SK-N-MC (cell line): ENCODE measurements around the gene TGM5.
"Not testable (repeated sequence)": the region's sequence is repeated elsewhere in the genome, so short reads cannot be mapped to it uniquely, and the experiment has no call there.

Experiments used
- DNase-seq: peaks from one replicate; pipeline ENCODE4 v3.0.0-alpha.2; 2011; ENCODE audit warnings: low read depth, low spot score
- H3K27ac ChIP-seq: fragments of 200-600 bp; sonication (generic); 2 replicates; pipeline ENCODE4 v1.5.1; 2016; ENCODE audit warnings: mixed run types
- H3K36me3 ChIP-seq: fragments of 200-600 bp; sonication (generic); 2 replicates; pipeline ENCODE4 v1.6.1; 2017; ENCODE audit warnings: antibody characterized with exemption, low read length, mixed read lengths; ENCODE audit not compliant: insufficient read depth
- H3K4me3 ChIP-seq: fragments of 200-600 bp; sonication (generic); 2 replicates; pipeline ENCODE4 v1.5.1; 2016
- H3K9ac ChIP-seq: fragments of 200-600 bp; sonication (generic); 2 replicates; pipeline ENCODE4 v1.8.0; 2017; ENCODE audit warnings: mixed run types, mixed read lengths; ENCODE audit not compliant: insufficient read length
- H3K9me3 ChIP-seq: fragments of 200-600 bp; sonication (generic); 2 replicates; pipeline ENCODE4 v1.6.1; 2017; ENCODE audit warnings: low read depth, mild to moderate bottlenecking, antibody characterized with exemption, low read length, moderate library complexity, mixed read lengths
- EZH2 ChIP-seq: fragments of 200-600 bp; sonication (generic); IDR thresholded peaks from one replicate; pipeline ENCODE4 v1.6.1; 2017; ENCODE audit warnings: antibody characterized with exemption
- FOXP2 ChIP-seq: optimal IDR thresholded peaks from 2 replicates; pipeline ENCODE3; 2011; ENCODE audit warnings: mild to moderate bottlenecking, moderate library complexity; ENCODE audit not compliant: insufficient read depth; ENCODE audit errors: extremely low read length, control extremely low read depth
- POLR2AphosphoS5 ChIP-seq: IDR thresholded peaks from 2 replicates; pipeline ENCODE4 v1.6.1; 2012; ENCODE audit warnings: mild to moderate bottlenecking, low read depth, low read length, borderline replicate concordance

The TGM5 gene

DNA sequence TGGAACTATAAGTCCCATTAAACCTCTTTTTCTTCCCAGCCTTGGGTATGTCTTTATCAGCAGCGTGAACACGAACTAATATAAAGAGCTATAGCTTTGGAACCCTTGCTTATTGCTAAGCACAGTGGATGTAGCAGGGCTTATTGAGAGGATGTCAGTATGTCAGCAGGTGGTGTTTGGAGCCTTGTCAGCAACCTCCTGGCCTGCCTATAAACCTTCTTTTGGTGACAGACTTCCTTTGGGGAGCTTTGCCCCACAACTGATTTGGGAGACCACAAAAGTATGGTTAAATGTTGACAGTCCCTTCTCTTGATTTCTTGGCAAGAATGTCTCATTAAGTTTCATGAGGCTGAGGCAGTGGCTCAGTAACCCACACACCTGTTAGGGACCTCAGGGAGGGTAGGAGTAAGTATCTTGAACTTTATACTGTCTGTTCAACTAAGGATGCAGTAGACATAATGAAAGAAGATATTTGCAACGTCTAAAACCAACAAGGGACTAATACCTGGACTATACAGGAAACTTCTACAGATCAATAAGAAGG is 66.7 kb downstream of the TGM5 start:
- Histone ChIP-seq H3K27ac (no peak overlapping the region), H3K9me3 (no peaks in the 10 kb centered on the region)
- DNase-seq = no peak

DNA sequence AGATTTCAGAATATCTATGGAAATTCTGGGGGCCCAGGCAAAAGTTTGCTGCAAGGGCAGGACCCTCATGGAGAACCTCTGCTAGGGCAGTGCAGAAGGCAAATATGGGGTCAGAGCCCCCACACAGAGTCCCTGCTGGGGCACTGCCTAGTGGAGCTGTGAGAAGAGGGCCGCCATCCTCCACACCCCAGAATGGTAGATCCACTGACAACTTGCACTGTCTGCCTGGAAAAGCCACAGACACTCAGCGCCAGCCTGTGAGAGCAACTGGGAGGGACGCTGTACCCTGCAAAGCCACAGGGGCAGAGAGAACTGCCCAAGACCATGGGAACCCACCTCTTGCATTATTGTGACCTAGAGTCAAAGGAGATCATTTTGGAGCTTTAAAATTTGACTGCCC is 67.7 kb downstream of the TGM5 start:
- no peaks in the 10 kb centered on the region for H3K9me3 ChIP-seq
- no peak for DNase-seq
- TF ChIP-seq EZH2 = no peak
- no peak for TF ChIP-seq FOXP2
- no peak for TF ChIP-seq POLR2AphosphoS5
- no peak overlapping the region for H3K4me3 ChIP-seq
- H3K9ac ChIP-seq = no peak overlapping the region
- H3K27ac ChIP-seq = no peak overlapping the region
- no peaks in the 10 kb centered on the region for H3K36me3 ChIP-seq

More for the DNA sequence above, 66.7 kb downstream of the TGM5 start:
- H3K9ac ChIP-seq = no peak overlapping the region
- no peak overlapping the region for H3K4me3 ChIP-seq
- TF ChIP-seq EZH2 = no peak
- TF ChIP-seq FOXP2 = no peak
- no peak for TF ChIP-seq POLR2AphosphoS5
- no peaks in the 10 kb centered on the region for H3K36me3 ChIP-seq

GRCh38 chr15:43198556-43198955 is 68.2 kb downstream of the TGM5 start:
- not testable (repeated sequence) for H3K27ac ChIP-seq, H3K9me3 ChIP-seq

GRCh38 chr15:43197773-43198172 is 69.0 kb downstream of the TGM5 start:
- not testable (repeated sequence) for H3K4me3 ChIP-seq

More at GRCh38 chr15:43198556-43198955, 68.2 kb downstream of the TGM5 start:
- not testable (repeated sequence) for H3K9ac ChIP-seq, H3K36me3 ChIP-seq, DNase-seq, H3K4me3 ChIP-seq

DNA sequence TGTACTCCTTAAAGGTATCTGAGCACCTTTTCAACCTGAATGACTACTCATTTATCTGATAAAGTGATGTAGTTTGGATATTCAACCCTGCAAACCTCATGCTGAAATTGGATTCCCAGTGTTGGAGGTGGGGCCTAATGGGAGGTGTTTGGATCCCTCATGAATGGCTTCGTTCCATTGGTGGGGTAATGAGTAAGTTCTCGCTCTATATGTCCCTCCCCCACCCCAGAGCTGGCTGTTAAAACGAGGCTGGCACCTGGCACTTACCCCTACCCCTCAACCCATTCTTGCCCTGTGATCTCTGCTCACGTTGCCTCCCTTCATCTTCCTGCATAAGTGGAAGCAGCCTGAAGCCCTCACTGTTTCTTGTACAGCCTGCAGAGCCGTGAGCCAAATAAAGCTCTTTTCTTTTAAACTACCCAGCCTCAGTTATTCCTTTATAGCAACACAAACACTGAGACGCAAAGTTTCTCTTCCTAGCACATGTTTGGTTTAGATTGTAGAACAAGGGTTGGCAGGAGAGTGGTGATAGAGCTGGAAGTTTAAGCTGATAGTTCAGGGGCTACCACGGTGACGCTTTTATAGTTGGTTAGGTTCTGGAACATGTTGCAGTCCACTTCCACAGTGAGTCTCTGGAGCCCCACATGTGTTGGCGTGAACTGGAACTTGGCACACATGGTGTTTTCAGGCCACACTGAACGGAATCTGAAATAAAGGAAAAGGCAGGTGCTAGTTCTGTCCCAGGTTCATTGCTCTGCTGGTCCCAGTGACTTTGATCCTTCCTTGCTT is 69.8 kb downstream of the TGM5 start:
- no peak for DNase-seq
- TF ChIP-seq POLR2AphosphoS5 (no peak), FOXP2 (no peak), EZH2 (no peak)
- no peaks in the 10 kb centered on the region for H3K36me3 ChIP-seq
- H3K4me3 ChIP-seq = no peak overlapping the region
- H3K9me3 ChIP-seq = no peaks in the 10 kb centered on the region
- no peak overlapping the region for H3K27ac ChIP-seq
- no peak overlapping the region for H3K9ac ChIP-seq

More at GRCh38 chr15:43197773-43198172, 69.0 kb downstream of the TGM5 start:
- not testable (repeated sequence) for H3K9me3 ChIP-seq, DNase-seq, H3K9ac ChIP-seq, H3K27ac ChIP-seq, H3K36me3 ChIP-seq

- no peak for TF ChIP-seq POLR2AphosphoS5
- TF ChIP-seq FOXP2 = no peak
- no peak for TF ChIP-seq EZH2
- DNase-seq = no peak
- H3K9me3 ChIP-seq = no peaks in the 10 kb centered on the region
- no peak overlapping the region for H3K4me3 ChIP-seq
- H3K27ac ChIP-seq = no peak overlapping the region
- H3K36me3 ChIP-seq = no peaks in the 10 kb centered on the region; the same call in 1 of the 2 replicates
- no peak overlapping the region for H3K9ac ChIP-seq
Measured at GRCh38 chr15:43194795-43195194, 71.9 kb downstream of the TGM5 start.

DNA sequence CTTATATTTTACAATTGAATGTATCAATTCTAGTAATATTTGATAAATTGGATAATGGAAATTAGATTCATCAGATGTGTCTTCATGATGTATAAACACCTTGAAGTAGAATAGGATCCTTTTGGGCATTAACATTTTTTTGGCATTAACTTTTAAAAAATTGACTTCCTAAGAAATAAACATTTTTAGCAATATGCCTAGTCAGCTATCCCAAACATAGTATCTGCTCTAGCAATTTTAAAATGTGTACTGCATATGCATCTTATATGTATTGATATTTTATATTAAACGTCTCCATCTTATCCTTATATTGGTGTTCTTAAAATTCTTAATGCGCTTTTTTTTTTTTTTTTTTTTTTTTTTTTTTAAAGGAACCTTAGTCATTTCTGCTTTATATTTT is 73.0 kb downstream of the TGM5 start:
- no peak overlapping the region for H3K9ac ChIP-seq
- no peak overlapping the region for H3K27ac ChIP-seq
- no peak overlapping the region for H3K4me3 ChIP-seq
- DNase-seq = no peak
- no peaks in the 10 kb centered on the region for H3K9me3 ChIP-seq
- no peaks in the 10 kb centered on the region; the same call in 1 of the 2 replicates for H3K36me3 ChIP-seq
- no peak for TF ChIP-seq FOXP2
- no peak for TF ChIP-seq EZH2
- no peak for TF ChIP-seq POLR2AphosphoS5

GRCh38 chr15:43190178-43190577 is 76.5 kb downstream of the TGM5 start:
- Histone ChIP-seq H3K4me3 (no peak overlapping the region), H3K36me3 (no peaks in the 10 kb centered on the region; the same call in 1 of the 2 replicates), H3K9me3 (no peaks in the 10 kb centered on the region), H3K27ac (no peak overlapping the region), H3K9ac (no peak overlapping the region)
- TF ChIP-seq POLR2AphosphoS5 = no peak
- no peak for TF ChIP-seq EZH2
- no peak for TF ChIP-seq FOXP2
- no peak for DNase-seq

- no peak overlapping the region for H3K27ac ChIP-seq
- H3K4me3 ChIP-seq = no peak overlapping the region
- H3K9me3 ChIP-seq = no peaks in the 10 kb centered on the region
- DNase-seq = no peak
- TF ChIP-seq POLR2AphosphoS5 (no peak), EZH2 (no peak), FOXP2 (no peak)
- H3K36me3 ChIP-seq = no peaks in the 10 kb centered on the region; the same call in 1 of the 2 replicates
- H3K9ac ChIP-seq = no peak overlapping the region
Measured at GRCh38 chr15:43189296-43189695, 77.4 kb downstream of the TGM5 start.
